NCI-H510A treated with DMSO at 0.1 percent for 48 hours (cell line): Measurements from ENCODE around the gene HIF3A.

Experiments used
- DNase-seq: peaks from one replicate; lab custom pipeline; 2025; lab: John Stamatoyannopoulos, UW

HIF3A gene

GRCh38 chr19:46385636-46386035 lies 88.8 kb downstream of the HIF3A start:
- DNase-seq = no peak

GRCh38 chr19:46386151-46386550 lies 89.3 kb downstream of the HIF3A start:
- DNase-seq = no peak

GRCh38 chr19:46386996-46387712 lies 90.3 kb downstream of the HIF3A start:
- no peak for DNase-seq

GRCh38 chr19:46387713-46388130 lies 90.9 kb downstream of the HIF3A start:
- DNase-seq = no peak

- DNase-seq = no peak
Measured at GRCh38 chr19:46388311-46389095, 91.7 kb downstream of the HIF3A start.

GRCh38 chr19:46390121-46390858 lies 93.4 kb downstream of the HIF3A start:
- no peak for DNase-seq

- DNase-seq = no peak
Measured at GRCh38 chr19:46390866-46391265, 94.0 kb downstream of the HIF3A start.

GRCh38 chr19:46391296-46392251 lies 94.7 kb downstream of the HIF3A start:
- DNase-seq = no peak

GRCh38 chr19:46392252-46392801 lies 95.5 kb downstream of the HIF3A start:
- no peak for DNase-seq

GRCh38 chr19:46392837-46393236 lies 96.0 kb downstream of the HIF3A start:
- DNase-seq = no peak
